GM06990 (cell line): Measurements from ENCODE around the gene RASD1.
"Not testable (repeated sequence)": the region's sequence is repeated elsewhere in the genome, so short reads cannot be mapped to it uniquely, and the experiment has no call there.

Source experiments
- DNase-seq: peaks from one replicate; pipeline ENCODE4 v3.0.0-alpha.2; 2011; ENCODE audit not compliant: insufficient read length; ENCODE audit errors: extremely low read depth
- H3K27me3 ChIP-seq: replicated peaks from 2 replicates; pipeline ENCODE4 v1.6.0; 2011; ENCODE audit warnings: low read length; ENCODE audit not compliant: control insufficient read depth, insufficient read depth
- H3K36me3 ChIP-seq: 2 replicates; pipeline ENCODE4 v1.5.1; 2011; ENCODE audit warnings: low read length; ENCODE audit not compliant: control insufficient read depth, insufficient read depth
- H3K4me3 ChIP-seq: replicated peaks from 2 replicates; pipeline ENCODE4 v1.5.1; 2011; ENCODE audit warnings: low read depth, mild to moderate bottlenecking, control low read depth, low read length
- TF ChIP-seq, protein P1 (sequence below): IDR thresholded peaks from 2 replicates; pipeline ENCODE4 v1.5.1; 2011; ENCODE audit warnings: low read length, control low read depth, mild to moderate bottlenecking, inconsistent platforms; ENCODE audit not compliant: insufficient read depth, poor library complexity, severe bottlenecking

Gene RASD1

DNA sequence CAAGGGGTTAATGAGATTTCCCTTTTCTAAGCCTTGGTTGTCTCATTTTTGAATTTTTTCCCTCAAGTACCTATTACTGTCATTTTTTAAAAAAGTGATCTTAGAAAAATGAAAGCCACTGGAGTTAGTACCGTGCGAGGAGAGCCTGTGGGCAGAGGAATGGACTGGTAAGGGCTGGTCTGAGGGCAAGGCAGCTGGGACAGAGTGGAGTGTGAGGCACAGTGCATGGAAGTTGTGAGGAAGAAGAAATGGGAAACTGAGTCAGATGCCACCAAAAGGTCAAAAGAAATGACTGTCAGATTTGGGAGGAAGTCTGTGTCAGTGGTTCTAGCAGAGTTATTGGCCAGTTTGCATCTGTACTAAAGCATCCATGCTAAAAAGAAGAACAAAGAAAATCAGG is 8.2 kb downstream of the RASD1 start:
- Histone ChIP-seq H3K4me3 (no peak overlapping the region), H3K36me3 (peaks cover 19% of the 10 kb centered on the region), H3K27me3 (no peaks in the 10 kb centered on the region)
- TF ChIP-seq, protein P1, sequence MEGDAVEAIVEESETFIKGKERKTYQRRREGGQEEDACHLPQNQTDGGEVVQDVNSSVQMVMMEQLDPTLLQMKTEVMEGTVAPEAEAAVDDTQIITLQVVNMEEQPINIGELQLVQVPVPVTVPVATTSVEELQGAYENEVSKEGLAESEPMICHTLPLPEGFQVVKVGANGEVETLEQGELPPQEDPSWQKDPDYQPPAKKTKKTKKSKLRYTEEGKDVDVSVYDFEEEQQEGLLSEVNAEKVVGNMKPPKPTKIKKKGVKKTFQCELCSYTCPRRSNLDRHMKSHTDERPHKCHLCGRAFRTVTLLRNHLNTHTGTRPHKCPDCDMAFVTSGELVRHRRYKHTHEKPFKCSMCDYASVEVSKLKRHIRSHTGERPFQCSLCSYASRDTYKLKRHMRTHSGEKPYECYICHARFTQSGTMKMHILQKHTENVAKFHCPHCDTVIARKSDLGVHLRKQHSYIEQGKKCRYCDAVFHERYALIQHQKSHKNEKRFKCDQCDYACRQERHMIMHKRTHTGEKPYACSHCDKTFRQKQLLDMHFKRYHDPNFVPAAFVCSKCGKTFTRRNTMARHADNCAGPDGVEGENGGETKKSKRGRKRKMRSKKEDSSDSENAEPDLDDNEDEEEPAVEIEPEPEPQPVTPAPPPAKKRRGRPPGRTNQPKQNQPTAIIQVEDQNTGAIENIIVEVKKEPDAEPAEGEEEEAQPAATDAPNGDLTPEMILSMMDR, result no peak
- no peak for DNase-seq

DNA sequence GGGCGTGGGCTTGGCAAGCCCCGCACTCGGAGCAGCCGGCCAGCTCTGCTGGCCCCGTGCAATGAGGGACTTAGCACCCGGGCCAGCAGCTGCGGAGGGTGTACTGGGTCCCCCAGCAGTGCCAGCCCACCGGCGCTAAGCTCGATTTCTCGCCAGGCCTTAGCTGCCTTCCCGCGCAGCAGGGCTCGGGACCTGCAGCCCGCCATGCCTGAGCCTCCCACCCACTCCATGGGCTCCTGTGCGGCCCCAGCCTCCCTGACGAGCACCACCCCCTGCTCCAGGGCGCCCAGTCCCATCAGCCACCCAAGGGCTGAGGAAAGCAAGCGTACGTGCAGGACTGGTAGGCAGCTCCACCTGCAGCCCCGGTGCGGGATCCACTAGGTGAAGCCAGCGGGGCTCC is 9.8 kb downstream of the RASD1 start:
- peaks cover 12% of the 10 kb centered on the region for H3K36me3 ChIP-seq
- not testable (repeated sequence) for H3K4me3 ChIP-seq, DNase-seq, H3K27me3 ChIP-seq

DNA sequence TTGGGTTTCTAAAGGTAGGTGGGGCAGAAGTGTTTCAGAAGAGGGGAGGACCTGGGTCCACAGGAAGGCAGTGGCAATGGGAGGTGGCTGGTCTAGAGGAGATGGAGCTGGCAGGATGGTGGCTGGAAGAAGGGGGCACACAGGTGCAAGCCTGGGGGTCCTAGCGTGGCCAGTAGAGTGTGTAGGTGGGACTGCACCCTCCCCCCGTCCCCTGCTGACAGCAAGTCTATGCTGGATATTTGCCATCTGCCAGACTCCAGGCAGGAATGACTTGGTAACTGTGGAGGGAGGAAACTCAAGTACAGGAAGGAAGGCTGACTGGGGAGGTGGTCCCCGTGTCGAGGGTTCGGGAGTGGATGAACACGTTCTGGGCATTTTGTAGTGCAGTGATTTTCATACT is 10.8 kb downstream of the RASD1 start:
- H3K4me3 ChIP-seq, result no peak overlapping the region
- DNase-seq, result no peak
- TF ChIP-seq, protein P1, result no peak
- no peaks in the 10 kb centered on the region for H3K27me3 ChIP-seq
- H3K36me3 ChIP-seq, result peaks cover 8% of the 10 kb centered on the region

DNA sequence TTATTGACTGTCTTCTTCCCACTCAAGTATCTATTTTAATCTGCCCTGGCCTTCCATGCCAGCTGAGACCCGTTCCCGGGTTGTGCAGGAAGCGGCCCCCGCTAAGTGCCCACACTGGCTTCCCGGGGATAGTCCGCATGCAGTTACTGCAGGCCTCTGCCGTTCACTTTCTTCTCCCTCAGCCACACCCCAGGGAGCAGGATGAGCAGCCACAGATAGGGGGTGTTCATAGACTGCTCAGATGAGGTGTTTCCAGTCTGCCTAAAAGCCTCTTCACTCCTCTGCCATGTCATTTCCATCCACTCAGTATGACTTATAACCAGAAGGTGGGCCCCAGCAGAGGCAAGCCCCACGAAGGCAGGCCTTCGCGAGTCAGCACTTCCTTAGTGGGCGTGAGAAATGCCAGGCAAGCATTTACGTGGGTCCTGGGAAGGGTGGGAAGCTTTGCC is 11.7 kb downstream of the RASD1 start:
- TF ChIP-seq, protein P1, result no peak
- H3K36me3 ChIP-seq, result peaks cover 6% of the 10 kb centered on the region
- no peak for DNase-seq
- H3K27me3 ChIP-seq, result no peaks in the 10 kb centered on the region
- no peak overlapping the region for H3K4me3 ChIP-seq

DNA sequence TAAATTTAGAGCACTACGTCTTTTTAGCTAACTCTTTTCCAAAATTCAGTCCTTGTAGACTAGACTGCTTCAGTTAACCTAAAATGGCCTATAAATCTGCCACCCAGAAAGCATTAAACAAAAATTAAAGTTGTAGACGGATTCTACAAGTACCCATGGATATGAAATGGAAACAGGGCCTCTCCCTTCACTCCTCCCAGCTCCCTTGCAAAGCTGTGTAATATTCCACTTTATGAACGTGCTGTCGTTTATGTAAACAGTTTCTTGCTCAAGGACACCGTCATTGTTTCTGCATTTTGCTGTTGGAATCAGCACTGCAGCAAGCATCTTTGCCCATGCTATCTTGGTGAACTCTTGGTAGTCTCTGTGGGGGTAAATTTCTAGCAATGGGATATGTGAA is 14.3 kb downstream of the RASD1 start:
- no peak overlapping the region for H3K4me3 ChIP-seq
- peaks cover 2% of the 10 kb centered on the region for H3K36me3 ChIP-seq
- no peak for DNase-seq
- TF ChIP-seq, protein P1, result no peak
- no peaks in the 10 kb centered on the region for H3K27me3 ChIP-seq

DNA sequence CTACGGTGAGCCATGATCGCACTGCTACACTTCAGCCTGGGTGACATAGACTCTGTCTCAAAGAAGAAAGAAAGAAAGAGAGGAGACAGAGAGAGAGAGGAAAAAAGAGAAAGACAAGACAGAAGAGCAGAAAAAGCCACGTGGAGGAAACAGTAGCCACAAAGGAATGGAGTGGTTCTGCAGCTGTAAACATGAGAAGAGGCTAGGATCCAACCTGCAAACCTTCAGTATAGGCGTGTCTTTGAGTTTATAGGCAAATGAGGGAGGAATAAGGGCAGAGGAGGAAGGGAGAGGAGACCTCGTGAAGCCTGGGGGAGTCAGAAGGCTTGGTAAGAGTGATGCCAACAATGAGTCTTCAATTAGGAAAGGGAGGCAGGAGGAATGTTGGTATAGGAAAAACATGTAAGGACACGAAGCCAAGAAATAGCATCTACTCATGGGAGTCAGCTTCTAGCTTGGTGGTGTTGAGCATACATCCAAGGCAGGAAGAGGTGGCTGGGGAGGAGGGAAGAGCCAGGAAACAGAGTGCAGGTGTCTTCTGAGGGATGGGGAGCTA is 15.5 kb downstream of the RASD1 start:
- Histone ChIP-seq H3K27me3 (no peaks in the 10 kb centered on the region), H3K4me3 (no peak overlapping the region), H3K36me3 (peaks cover 2% of the 10 kb centered on the region)
- TF ChIP-seq, protein P1, result no peak
- no peak for DNase-seq
